HepG2 (cell line): Measurements from ENCODE around the gene AFF1. TPM values are rescaled to one million over a fixed set of nuclear protein-coding genes. Genes with fewer than 3 reads are reported as not detected.

Experiments
- ARID3A ChIP-seq: IDR thresholded peaks from 2 replicates; pipeline ENCODE4 v1.6.1; 2012; ENCODE audit warnings: low read depth, low read length, improper control_type of control experiment
- CENPT ChIP-seq: sonication (generic); formaldehyde crosslinking; IDR thresholded peaks from 2 replicates; pipeline ENCODE4 v1.8.0; 2022; ENCODE audit warnings: low read depth, mild to moderate bottlenecking, moderate library complexity, missing genetic modification reagents
- GMEB1 ChIP-seq: sonication (generic); formaldehyde crosslinking; IDR thresholded peaks from 2 replicates; pipeline ENCODE4 v1.5.1; 2020; ENCODE audit warnings: missing genetic modification reagents, mild to moderate bottlenecking, borderline replicate concordance
- HOXD1 ChIP-seq: sonication (generic); formaldehyde crosslinking; IDR thresholded peaks from 2 replicates; pipeline ENCODE4 v1.5.0; 2020; ENCODE audit warnings: missing genetic modification reagents
- SNRNP70 ChIP-seq: fragments of 200-400 bp; formaldehyde crosslinking; IDR thresholded peaks from 2 replicates; pipeline ENCODE4 v1.6.1; 2017; ENCODE audit warnings: mild to moderate bottlenecking, low read depth, low read length, moderate library complexity
- ZNF280B ChIP-seq: sonication (generic); formaldehyde crosslinking; IDR thresholded peaks from 2 replicates; pipeline ENCODE4 v1.5.0; 2020; ENCODE audit warnings: missing genetic modification reagents, mild to moderate bottlenecking, borderline replicate concordance
- ZNF33B ChIP-seq: sonication (generic); formaldehyde crosslinking; IDR thresholded peaks from 2 replicates; pipeline ENCODE4 v1.5.1; 2020; ENCODE audit warnings: mild to moderate bottlenecking, missing genetic modification reagents
- ZNF746 ChIP-seq: sonication (generic); formaldehyde crosslinking; IDR thresholded peaks from 2 replicates; pipeline ENCODE4 v1.8.0; 2022; ENCODE audit warnings: mild to moderate bottlenecking, missing genetic modification reagents
- polyA plus RNA-seq, 8 experiments: library from polyadenylated mRNA; depleted of rRNA in 3 of 8; stranded (reverse) in 7 of 8; unstranded in 1 of 8; fragments of >200 nt; fragmentation: Illumina TruSeq in 4 of 8; extraction: Trizol in 4 of 8; gene quantifications; 2 replicates each; pipeline versions ENCODE4 v1.2.1 to v1.2.3, GENCODE V29; 2011 to 2016; ENCODE audit warnings: low read depth in 4 of 8, missing spikeins in 1 of 8, mixed read lengths in 1 of 8; ENCODE audit not compliant: insufficient read depth in 1 of 8
- total RNA-seq, 5 experiments: library from RNA; depleted of rRNA; stranded (reverse); fragments of >200 nt; fragmentation: Illumina TruSeq; extraction: Trizol; gene quantifications; 2 replicates each; pipeline ENCODE4 v1.2.3, GENCODE V29; 2016; ENCODE audit warnings: low read depth in 1 of 5

Gene AFF1
- total and polyA plus RNA-seq, 2 of the 13 experiments (the other 11 are each of a cell fraction or from before 2014, with no cell fraction given) = 15.5 to 15.9 TPM

- TF ChIP-seq ARID3A (no peak), CENPT (CRISPR knock-in tag) (no peak), ZNF33B (CRISPR knock-in tag) (no peak), HOXD1 (no peak), ZNF746 (no peak), GMEB1 (CRISPR knock-in tag) (no peak), SNRNP70 (no peak), ZNF280B (CRISPR knock-in tag) (no peak)
Observed at GRCh38 chr4:87129681-87130080, 194.9 kb downstream of the AFF1 start (continued).
